HG02943 (cell line): Measurements from ENCODE around the gene CTTN.
"Not testable (repeated sequence)": the region's sequence is repeated elsewhere in the genome, so short reads cannot be mapped to it uniquely, and the experiment has no call there.

Experiments
- ATAC-seq: cut with Tn5 transposase; IDR thresholded peaks from one replicate; pipeline ENCODE4 v1.9.1; 2021; ENCODE audit warnings: mild to moderate bottlenecking, low read depth, moderate library complexity; ENCODE audit not compliant: unreplicated experiment

CTTN gene

DNA sequence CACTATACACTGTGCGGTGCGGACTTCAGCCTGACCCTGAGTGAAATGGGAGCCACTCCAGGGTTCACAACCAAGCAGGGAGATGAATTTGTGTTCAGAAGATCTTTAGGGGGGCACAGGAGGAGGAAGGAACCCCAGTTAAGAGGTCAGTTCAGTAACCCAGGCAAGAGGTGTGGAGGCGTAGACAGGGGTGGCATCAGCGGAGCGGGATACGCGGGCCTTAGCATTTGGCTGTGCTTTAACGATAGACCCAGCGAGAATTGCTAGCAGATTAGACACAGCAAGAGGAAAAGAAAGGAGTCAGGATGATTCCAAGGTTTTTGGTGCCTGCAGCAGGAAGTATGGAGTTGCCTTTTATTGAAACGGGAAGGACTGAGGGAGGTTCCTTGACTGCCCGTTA, 46.8 kb downstream of the CTTN start:
- ATAC-seq, result no peak

DNA sequence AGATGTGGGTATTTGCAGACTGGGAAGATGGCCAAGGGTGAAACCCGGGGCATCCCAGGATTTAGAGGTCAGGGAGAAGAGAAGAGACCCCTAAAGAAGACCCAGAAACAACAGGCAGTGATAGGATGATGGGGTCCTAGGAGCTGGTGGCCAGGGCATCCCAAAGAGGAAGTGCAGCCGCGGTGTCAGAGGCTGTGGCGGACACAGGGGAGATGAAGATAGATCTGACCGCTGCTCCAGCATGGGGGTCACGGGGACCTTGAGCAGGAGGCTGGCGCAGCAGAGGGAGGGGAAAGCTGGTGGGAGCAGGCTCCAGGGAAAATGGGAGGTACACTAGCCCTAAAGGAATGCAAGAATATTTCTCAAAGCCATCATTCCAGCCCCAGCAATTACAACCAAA, 47.3 kb downstream of the CTTN start:
- ATAC-seq, result no peak

DNA sequence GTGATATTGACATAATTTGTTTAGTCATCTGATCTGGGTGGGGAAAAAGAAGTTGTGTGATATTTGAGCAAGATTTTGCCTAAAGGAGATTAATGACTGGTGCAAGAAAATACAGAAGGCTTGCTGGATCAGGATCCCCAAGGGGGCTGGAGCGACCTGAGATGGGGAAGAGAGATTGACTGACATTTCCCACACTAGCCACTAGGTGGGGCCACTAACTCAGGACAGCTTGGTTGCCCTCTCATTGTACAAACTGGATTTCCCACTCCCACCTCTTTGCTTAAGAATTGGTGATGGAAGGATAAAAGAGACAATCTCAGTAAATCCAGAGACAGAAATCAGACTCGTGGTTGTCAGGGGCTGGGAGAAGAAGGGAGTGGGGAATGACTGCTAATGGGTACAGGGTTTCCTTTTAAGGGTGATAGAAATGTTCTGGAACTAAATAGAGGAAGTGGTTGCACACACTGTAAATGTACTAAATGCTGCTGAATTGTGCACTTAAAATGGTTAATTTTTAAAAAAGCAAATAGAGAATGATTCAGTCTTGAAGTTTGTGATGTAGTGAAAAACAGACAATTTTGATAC, 50.7 kb downstream of the CTTN start:
- no peak for ATAC-seq

DNA sequence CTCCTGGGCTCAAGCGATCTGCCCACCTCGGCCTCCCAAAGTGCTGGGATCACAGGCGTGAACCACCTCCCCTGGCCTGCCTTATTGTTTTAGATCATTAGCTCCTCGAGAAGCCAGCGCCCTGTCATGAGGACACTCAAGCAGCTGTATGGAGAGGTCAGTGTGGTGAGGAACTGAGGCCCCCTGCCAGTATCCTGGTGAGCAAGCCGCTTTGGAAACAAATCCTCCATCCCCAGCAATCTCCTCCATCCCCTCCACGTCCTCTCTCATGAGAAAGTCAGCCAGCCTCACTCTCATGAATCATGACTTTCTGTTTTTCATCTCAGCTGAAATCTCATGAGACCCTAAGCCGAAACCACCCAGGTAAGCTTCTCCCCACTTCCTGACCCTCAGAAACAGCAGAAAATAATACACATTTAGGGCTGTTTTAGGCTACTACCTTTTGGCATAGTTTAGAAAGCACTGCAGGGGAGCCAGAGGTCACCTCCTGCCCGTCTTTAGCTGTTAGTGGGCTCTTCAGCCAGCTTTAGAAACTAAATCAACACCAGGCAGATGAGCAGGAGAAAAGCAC, 56.0 kb downstream of the CTTN start:
- ATAC-seq, result no peak

DNA sequence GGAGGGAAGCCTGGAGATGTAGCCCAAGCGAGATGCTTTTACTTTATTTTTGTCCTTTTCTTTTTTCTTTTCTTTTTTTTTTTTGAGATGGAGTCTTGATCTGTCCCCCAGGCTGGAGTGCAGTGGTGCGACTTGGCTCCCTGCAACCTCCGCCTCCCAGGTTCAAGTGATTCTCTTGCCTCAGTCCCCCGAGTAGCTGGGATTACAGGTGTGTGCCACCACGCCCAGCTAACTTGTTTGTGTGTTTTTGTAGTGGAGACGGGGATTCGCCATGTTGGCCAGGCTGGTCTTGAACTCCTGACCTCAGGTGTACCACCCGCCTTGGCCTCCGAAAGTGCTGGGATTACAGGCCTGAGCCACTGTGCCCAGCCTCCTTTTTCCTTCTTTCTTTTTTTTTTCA, 56.5 kb downstream of the CTTN start:
- not testable (repeated sequence) for ATAC-seq

DNA sequence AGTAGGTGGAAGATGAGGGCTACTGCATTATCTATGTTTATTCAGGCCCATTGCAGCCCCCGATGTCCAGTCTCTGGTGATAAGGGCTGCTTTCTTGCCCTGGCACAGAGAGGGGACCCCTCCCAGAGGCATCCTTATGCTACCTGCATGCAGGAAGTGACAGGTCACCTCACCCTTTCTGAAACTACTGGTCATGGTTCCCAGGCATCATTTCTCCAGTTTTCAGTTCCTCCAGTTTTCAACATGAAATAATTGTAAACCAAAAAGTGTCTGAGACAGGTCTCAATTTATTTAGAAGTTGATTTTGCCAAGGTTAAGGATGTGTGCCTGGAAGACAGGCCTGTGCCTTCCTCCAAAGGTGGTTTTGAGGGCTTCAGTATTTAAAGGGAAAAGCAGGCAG, 57.0 kb downstream of the CTTN start:
- ATAC-seq, result no peak

DNA sequence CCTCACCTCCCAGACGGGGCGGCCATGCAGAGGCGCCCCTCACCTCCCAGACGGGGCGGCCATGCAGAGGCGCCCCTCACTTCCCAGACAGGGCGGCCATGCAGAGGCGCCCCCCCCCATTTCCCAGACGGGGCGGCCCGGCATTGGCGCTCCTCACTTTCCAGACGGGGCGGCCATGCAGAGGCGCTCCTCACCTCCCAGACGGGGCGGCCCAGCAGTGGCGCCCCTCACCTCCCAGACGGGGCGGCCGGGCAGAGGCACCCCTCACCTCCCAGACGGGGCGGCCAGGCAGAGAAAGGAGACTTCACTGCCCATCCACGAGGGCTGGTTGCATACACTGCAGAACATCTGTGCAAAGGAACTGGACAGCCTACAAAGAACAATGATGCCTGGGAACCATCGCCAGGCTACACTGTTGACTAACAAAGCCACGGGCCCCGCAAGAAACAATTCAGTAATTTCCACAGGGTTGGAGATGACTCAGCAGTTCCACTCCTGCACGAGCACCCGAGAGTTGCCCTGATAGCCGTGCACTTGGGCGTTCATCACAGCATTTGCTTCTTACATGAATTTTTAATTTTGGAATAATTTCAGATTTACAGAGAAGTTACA, 58.7 kb downstream of the CTTN start:
- ATAC-seq, result no peak

DNA sequence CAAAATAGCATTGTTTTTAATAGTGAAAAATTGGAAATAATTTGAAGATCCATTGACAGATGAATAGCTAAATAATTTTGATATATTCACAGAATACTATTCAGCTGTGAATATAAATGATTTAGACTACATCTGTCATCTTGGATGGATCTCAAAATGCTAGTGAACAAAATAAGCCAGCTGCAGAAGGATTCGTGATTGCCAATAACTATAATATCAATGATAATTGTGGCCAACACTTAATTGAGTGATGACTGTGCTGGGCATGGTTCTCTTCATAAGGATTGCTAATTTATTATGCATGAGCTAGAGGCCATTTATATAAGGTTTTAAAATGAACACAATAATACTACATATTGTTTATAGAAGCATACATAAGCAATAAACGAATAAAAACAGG, 60.4 kb downstream of the CTTN start:
- no peak for ATAC-seq

DNA sequence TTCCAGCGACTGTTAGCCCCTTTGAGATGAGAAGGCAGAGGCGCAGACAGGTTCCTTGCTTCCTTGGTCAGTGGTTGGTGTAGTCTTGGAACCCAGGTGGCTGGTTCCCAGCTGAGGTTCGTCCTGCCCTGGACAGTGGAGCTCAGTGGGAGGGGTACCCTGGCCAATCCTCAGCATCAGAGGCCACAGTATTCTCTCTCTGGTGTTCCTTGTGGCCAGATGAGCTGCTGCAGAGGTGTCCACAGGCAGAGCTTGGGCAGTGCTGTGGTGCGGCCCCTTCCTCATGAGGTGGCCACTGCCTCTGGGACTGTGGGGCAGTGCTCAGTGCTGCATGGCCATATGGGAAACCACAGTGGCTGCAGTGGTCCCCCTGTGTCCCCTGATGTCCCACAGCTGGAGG, 61.8 kb downstream of the CTTN start:
- no peak for ATAC-seq

DNA sequence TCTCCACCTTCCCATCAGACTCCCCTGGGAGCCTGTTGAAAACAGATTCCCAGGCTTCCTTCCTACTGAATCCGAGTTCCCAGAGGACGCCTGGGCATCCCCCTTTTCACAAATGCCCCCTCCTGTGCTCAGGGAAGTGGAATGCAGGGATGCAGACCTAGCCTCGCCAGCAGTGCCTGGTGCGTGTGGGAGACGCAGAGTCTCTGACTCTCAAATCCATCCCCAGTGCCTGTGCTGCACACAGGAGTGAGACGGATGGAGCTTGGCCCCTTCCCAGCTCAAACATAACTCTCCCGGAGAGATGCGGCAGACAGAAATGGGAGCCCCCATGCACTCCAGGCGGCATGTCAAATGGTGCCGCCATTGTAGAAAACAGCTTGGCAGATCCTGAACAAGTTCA, 62.6 kb downstream of the CTTN start:
- ATAC-seq, result no peak

DNA sequence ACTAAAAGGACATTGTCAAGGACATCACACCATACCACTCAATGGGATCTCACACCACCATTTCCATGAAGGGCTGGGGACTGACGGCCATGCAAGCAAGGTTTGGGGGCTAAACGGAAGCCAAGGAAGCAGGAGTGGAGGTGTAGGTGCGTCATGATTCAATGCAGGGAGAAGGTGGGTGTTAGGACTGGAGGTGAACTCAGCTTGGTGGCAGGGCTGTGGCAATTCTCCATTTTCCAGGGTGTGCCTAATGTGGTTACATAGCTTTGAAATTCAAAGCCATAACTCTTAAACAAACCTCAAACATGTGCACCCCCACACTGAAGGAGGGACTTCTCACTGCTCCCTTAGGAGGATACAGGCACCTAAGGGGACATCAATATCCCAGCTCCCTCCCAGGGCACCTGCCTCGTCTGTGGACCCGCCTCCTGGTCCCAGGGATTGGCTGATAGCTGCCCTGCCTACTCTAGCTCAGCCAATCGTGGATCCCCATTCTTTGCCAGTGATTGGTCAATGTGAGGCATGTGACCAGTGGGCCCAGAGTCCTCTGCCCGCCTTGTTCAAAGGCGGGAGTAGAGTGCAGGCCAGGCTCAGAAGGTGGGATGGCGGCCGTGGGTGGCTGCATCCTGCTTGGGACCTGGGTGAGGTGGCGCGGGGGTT, 64.6 kb downstream of the CTTN start:
- ATAC-seq, result no peak

DNA sequence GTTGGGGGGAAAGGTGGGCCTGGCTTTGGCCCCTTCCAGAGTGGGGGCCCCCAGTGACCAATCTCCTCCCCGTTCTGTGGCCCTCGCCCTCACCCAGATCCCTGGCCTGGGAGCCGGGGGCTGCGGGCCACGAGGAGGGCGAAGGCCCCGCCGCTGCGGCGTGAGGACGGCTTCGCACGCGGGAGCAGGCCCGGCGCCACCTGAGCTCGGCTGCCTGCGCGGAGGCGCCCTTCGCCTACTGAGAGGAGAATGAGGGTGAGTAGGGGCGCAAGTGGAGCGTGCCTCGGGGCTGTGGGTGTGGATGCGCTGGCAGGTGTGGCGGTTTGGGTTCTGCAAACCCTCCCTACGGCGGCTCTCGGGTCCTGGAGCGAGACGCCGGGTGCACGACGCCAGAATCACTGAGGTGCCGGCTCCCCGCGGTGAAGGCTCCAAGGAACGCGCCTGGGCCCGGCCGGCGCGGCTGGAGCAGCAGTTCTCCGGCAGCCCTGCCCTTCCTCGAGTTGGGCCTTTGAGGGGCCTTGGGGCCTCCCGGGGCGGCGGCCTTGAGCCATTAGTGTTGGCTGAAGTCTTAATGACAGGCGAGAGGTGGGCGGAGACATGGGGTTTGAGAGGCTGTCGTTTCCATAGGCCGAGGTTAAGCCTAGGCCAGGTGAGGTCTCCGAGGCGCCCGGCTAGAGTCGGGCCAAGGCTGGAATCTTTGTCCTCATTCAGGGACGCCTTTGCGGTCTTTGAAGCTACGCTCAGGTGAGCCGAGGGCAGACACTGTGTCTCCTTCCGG, 65.3 kb downstream of the CTTN start:
- ATAC-seq, result no peak

DNA sequence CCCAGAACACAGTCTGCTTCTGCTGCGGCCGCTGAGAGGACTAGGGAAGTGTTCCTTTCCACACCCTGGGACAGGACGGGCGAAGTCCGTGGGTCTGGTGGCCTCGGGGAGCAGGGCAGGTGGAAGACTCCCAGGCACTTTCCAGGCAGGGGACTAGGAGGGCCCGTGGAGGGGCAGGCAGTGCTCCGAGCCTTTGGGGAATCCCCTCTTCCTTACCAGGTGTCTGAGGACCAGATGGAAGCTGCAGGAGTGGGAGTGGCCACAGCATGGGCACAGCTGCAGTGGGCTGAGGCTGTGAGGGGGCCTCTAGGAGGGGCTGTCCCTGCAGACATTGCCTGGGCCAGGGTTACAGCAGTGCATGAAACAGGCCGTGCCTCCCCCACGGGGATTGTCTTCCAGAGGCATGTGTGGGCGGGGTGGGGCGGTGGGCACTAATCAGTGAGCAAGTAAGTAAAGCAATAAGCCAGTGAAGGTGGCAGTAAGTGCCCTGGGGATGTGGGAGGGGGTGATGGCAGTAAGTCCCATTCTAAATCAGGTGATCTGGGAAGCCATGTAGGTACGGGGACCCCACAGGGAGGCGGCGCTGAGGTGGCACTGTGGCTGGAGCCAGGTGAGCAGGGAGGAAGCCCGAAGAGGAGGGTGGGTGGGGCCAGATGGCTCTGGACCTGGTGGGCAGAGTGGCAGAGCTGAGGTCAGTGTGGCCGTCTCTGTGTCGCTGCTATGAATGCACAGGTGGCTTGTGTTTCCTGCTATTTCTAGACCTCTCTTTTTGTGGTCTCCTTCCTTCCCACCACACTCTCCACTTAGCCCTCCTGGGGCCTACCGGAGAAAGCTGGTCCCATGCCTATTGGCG, 66.4 kb downstream of the CTTN start:
- ATAC-seq, result no peak

DNA sequence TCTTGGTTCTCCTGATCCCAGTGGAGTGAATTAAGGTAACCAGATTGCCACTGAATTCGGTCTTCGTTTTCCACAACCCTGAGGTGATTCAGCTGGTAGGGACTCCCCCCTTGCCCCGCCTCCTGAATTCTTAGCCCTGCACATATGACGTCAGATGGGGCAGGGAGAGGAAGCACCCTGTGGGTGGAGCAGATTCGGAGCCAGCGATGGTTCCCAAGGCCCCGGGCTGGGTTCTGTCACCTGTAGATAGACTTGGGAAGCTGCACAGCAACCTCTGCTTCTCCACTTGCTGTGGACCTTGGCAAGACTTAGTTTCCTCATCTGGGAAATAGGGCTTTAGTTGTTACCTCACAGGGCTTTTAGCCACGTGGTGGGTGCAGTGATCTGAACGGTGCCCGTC, 67.8 kb downstream of the CTTN start:
- ATAC-seq, result no peak

DNA sequence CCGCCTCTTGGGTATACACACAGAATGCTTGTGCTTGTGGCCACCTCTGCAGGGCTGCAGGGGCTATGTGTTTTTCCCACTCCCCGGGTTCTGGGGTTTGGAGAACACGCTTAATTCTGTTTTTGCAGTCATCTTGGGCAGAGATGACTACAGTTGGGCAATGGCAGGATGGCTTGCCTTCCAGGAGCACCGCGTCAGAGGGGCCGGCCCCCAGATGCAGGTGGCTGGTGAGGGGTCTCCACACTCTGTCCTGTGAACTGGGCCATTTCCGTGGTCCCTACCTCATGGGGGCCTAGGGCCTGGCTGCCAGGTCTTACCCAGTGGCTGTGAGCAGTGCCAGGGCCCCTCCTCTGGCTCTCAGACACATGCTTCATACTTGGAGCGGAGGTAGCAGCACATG, 68.3 kb downstream of the CTTN start:
- ATAC-seq, result no peak

DNA sequence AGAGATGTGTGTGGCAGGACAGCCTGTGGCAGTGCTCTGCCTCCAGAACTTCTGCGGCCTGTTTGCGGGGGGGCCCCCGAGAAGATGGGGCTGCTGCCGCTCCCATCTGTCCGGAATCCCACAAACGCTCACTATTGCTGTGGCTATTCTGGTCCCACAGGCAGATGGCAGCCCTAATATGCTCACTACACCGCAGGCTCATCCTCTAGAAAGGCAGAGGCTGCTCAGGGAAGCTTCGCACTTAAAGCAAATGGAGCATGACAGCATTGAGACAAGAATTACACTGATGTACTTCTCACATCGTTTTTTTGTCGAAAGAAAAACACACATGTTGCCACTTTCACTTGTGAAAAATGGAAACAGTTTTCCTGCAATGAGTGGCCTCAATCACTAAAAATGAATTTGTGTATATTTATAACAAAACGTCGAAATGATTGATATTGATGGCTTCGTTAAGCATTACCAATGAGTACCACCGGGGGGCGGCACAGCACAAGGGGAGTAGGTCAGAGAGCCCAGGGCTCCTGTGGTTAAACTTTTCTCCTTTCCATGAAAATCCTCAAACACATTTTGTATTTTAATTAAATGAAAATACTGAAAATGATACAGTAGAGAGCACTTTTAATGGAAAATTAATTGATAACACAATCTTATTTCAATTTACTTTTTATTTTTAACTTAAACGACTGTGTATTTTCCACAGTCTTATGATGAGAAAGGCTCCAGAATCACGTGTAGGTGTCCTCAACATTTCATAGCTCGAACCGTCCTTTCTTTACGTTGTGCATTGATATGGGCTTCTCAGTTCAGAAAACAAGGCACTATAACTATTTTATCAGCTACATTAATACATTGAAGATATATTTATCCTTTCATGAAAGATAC, 69.1 kb downstream of the CTTN start:
- no peak for ATAC-seq

DNA sequence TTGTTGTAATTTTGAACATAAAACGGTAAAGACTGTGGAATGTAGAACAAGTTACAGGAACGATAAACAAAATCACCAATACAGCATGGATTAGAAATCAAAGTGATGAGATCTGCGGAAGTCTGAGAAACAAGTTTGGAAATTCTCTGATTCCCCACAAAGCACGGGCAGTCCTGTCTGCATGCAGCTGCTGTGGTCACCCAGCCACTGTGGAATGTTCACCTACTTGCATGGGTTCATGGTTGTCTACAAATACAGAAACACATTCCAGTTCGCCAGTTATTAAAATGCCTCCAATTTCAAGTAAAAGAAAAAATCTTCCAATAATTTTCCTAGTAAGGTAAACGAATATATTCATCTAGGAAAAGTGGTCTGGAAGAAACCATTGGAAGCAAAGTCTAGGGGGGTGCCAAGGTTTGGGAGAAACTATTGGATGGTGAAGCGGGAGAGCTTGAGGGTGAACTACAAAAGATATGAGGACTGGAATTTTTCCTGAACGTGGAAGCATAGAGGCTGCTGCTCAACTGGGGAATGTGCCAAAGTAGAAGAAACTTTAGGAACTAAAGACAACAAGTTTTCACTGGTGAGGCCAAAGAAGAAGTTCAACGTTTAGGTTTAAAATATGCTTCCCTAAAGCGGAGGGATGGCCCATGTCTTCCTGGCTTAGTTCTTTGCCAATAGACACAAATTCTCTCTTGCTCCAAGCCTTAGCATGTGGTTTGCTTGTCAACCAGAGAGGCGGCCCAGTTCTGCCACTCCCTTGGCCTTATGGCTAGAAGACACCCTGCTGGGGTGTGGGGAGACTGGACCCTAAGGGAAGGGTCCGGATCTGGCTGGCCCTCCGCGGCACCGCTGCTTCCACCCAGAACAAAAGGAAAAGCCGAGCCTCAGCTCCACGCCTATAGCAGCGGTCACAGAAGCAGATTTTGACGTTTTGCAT, 70.2 kb downstream of the CTTN start:
- ATAC-seq, result no peak

DNA sequence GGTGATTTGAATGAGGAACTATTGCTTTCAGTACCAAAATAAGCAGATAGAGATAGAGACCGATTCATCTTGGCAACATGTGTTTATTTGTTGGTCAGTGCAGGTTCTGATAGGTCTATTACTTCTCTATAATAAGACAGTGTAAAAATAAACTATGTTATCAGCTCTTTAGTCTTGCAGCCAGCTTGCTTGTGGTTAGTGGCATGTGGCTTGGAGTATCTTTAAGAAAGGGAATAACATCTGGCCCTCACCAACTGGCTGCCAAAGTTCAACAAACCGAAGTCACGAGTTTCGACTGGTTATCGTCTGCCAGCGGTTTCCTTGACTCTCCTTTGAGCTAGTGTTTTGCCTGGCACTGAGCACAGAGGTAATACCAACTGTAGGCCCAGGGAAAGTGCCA, 71.8 kb downstream of the CTTN start:
- ATAC-seq, result peak; percentile 50
